ENCODE results near the gene PLEKHD1.

PLEKHD1 gene

DNA sequence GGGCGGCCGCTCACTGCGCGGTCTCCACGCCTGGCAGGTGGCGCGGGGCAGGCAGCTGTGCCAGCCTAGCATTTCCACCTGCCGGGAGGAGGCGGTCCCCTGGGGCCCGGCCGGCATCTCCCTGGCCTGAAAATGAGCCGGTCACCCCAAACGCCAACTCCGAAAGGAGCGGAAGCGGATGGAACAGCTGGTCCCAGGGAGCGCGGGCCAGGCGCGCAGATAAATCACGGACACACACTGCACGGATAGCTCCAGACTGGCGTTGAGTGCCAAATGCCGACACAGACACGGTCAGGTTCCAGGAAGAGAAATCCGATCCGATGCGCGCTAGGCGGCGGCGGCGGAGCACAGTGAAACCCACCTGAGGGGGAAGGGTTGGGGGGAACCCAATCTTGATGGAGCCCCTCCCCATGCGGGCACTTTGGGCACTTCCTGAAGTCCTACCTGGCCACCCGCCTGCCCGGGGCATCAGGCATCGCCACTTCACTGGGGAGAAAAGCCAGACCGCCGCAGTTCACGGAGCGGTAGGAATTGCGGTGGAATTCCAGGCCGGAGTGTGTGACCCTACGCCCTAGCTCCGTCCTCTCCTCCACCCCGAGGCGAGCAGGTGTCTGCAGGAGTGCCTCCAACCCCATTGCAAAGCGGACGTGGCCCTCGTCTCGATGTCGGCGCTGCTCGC, 624 bp upstream of the PLEKHD1 start:
- Histone ChIP-seq H3K9me3 (ENCODE audit: control insufficient read depth, insufficient read depth, low read length) (no peaks in the 10 kb centered on the region), H3K27me3 (ENCODE audit: control insufficient read depth, low read length) (peaks cover 10% of the 10 kb centered on the region), H3K27ac (ENCODE audit: low read depth, low read length) (no peak overlapping the region), H3K4me2 (ENCODE audit: low read length) (no peak overlapping the region), H3F3A (ENCODE audit: control insufficient read depth, insufficient read depth) (no peaks in the 10 kb centered on the region), H4K20me1 (ENCODE audit: control insufficient read depth, insufficient read depth, low read depth, low read length) (0 out of 2 replicates have a peak, but pooled peaks cover 4% of the 10 kb centered on the region), H3K4me3 (ENCODE audit: low read length) (no peak overlapping the region), H3K79me2 (ENCODE audit: control insufficient read depth, low read length) (no peaks in the 10 kb centered on the region), H3K9me2 (replicated peaks; ENCODE audit: control insufficient read depth, low read length) (no peaks in the 10 kb centered on the region), H3K36me3 (ENCODE audit: control insufficient read depth, low read length) (no peaks in the 10 kb centered on the region), H3K4me1 (ENCODE audit: control insufficient read depth, low read length) (peaks cover 6% of the 10 kb centered on the region; the same call in 1 of the 2 replicates)
- TF ChIP-seq EZH2phosphoT487 (IDR thresholded peaks at IDR 0.05; ENCODE audit: borderline replicate concordance, low read length), result no peak
- TF ChIP-seq, protein P1, sequence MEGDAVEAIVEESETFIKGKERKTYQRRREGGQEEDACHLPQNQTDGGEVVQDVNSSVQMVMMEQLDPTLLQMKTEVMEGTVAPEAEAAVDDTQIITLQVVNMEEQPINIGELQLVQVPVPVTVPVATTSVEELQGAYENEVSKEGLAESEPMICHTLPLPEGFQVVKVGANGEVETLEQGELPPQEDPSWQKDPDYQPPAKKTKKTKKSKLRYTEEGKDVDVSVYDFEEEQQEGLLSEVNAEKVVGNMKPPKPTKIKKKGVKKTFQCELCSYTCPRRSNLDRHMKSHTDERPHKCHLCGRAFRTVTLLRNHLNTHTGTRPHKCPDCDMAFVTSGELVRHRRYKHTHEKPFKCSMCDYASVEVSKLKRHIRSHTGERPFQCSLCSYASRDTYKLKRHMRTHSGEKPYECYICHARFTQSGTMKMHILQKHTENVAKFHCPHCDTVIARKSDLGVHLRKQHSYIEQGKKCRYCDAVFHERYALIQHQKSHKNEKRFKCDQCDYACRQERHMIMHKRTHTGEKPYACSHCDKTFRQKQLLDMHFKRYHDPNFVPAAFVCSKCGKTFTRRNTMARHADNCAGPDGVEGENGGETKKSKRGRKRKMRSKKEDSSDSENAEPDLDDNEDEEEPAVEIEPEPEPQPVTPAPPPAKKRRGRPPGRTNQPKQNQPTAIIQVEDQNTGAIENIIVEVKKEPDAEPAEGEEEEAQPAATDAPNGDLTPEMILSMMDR (IDR thresholded peaks at IDR 0.05; ENCODE audit: low read depth, low read length, poor library complexity, severe bottlenecking), result no peak

DNA sequence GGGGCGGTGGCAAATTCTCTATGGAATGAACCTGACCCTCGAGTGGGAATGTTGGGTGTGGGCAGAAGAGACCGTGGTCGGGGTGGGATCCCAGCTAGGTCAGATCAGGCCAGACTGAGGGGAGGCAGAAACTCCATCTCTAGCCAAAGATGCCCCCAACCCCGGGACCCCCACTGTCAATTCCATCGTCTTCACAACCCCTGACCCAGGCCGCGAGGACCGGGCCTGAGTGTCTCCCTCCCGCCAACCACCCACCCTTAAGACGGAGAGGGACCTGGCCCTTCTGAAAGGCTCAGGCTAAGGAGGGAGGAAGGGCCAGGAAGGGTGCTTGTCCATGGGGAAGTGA, 760 bp downstream of the PLEKHD1 start:
- Histone ChIP-seq H3K4me1 (ENCODE audit: control insufficient read depth, low read length) (peaks cover 6% of the 10 kb centered on the region; the same call in 1 of the 2 replicates), H4K20me1 (ENCODE audit: control insufficient read depth, insufficient read depth, low read depth, low read length) (0 out of 2 replicates have a peak, but pooled peaks cover 4% of the 10 kb centered on the region), H3F3A (ENCODE audit: control insufficient read depth, insufficient read depth) (no peaks in the 10 kb centered on the region)

DNA sequence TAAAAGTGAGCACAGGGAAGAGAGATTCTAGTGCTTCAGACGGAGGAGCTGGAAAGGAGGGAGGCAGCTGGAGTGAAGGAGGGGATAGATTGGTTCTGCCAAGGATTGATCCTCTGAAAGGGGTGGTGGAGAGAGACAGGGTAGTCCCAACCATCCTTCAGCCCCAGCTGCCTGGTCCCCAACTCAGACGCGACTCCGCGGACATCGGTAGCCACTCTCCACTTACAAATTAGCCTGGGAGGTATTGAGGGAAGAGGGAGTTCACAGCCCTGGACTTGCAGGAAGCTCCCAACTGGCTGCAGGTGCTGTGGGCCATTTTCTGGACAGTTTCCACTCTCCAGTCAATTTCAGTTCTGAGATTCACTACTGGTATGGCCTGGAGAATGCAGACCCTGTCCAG, 1.2 kb downstream of the PLEKHD1 start:
- H3K27me3 ChIP-seq (ENCODE audit: control insufficient read depth, low read length), result peaks cover 8% of the 10 kb centered on the region; the same call in 1 of the 2 replicates
- 0 out of 2 replicates have a peak, but pooled peaks cover 4% of the 10 kb centered on the region for H4K20me1 ChIP-seq (ENCODE audit: control insufficient read depth, insufficient read depth, low read depth, low read length)
- no peaks in the 10 kb centered on the region for H3K36me3 ChIP-seq (ENCODE audit: control insufficient read depth, low read length)
- H3K27ac ChIP-seq (ENCODE audit: low read depth, low read length), result no peak overlapping the region
- no peaks in the 10 kb centered on the region for H3K9me2 ChIP-seq (replicated peaks; ENCODE audit: control insufficient read depth, low read length)
- no peak overlapping the region for H3K4me3 ChIP-seq (ENCODE audit: low read length)
- no peaks in the 10 kb centered on the region for H3F3A ChIP-seq (ENCODE audit: control insufficient read depth, insufficient read depth)
- TF ChIP-seq EZH2phosphoT487 (IDR thresholded peaks at IDR 0.05; ENCODE audit: borderline replicate concordance, low read length), result no peak
- TF ChIP-seq, protein P1 (IDR thresholded peaks at IDR 0.05; ENCODE audit: low read depth, low read length, poor library complexity, severe bottlenecking), result no peak
- no peaks in the 10 kb centered on the region for H3K79me2 ChIP-seq (ENCODE audit: control insufficient read depth, low read length)
- no peak overlapping the region for H3K4me2 ChIP-seq (ENCODE audit: low read length)
- H3K4me1 ChIP-seq (ENCODE audit: control insufficient read depth, low read length), result peaks cover 6% of the 10 kb centered on the region; the same call in 1 of the 2 replicates
- no peaks in the 10 kb centered on the region for H3K9me3 ChIP-seq (ENCODE audit: control insufficient read depth, insufficient read depth, low read length)

More for the DNA sequence above, 760 bp downstream of the PLEKHD1 start:
- no peak for TF ChIP-seq EZH2phosphoT487 (IDR thresholded peaks at IDR 0.05; ENCODE audit: borderline replicate concordance, low read length)
- TF ChIP-seq, protein P1 (IDR thresholded peaks at IDR 0.05; ENCODE audit: low read depth, low read length, poor library complexity, severe bottlenecking), result no peak
- H3K27me3 ChIP-seq (ENCODE audit: control insufficient read depth, low read length), result peaks cover 8% of the 10 kb centered on the region; the same call in 1 of the 2 replicates
- no peaks in the 10 kb centered on the region for H3K9me3 ChIP-seq (ENCODE audit: control insufficient read depth, insufficient read depth, low read length)
- H3K36me3 ChIP-seq (ENCODE audit: control insufficient read depth, low read length), result no peaks in the 10 kb centered on the region
- no peak overlapping the region for H3K27ac ChIP-seq (ENCODE audit: low read depth, low read length)
- no peak overlapping the region for H3K4me2 ChIP-seq (ENCODE audit: low read length)
- no peaks in the 10 kb centered on the region for H3K9me2 ChIP-seq (replicated peaks; ENCODE audit: control insufficient read depth, low read length)
- H3K79me2 ChIP-seq (ENCODE audit: control insufficient read depth, low read length), result no peaks in the 10 kb centered on the region
- H3K4me3 ChIP-seq (ENCODE audit: low read length), result no peak overlapping the region
